Skin epidermis (tissue), 12 donors: ENCODE measurements around the gene DDX28.
"Not testable (repeated sequence)": the region's sequence is repeated elsewhere in the genome, so short reads cannot be mapped to it uniquely, and the experiment has no call there.

Experiments used
- H3K27ac ChIP-seq, 21 experiments: fragments of 200-600 bp; sonication (generic) in 11 of 21; one replicate each; pipeline ENCODE4 v1.5.0; 2020; ENCODE audit warnings: mild to moderate bottlenecking in 3 of 21, inconsistent platforms in 2 of 21, moderate library complexity in 2 of 21
- H3K4me3 ChIP-seq, 7 experiments: fragments of 200-600 bp; sonication (generic) in 2 of 7; one replicate each; pipeline ENCODE4 v1.5.0; 2020; ENCODE audit warnings: inconsistent platforms in 2 of 7, mild to moderate bottlenecking in 2 of 7, moderate library complexity in 1 of 7

Gene DDX28

DNA sequence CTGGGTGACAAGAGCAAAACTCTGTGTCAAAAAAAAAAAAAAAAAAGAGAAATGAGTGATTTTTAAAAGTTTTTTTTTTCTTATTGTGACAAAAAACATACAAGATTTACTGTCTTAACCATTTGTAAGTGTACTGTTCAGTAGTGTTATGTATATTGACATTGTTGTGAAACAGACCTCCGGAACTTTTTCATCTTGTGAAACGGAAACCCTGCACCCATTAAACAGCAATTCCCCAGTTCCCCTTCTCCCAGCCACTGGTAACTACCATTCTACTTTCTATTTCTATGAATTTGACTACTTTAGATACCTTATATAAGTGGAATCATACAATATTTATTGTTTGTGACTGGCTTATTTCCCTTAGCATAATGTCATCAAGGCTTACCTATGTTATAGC is 18.8 kb upstream of the DDX28 start:
- H3K4me3 ChIP-seq = no peak overlapping the region
- H3K27ac ChIP-seq = no peak overlapping the region

DNA sequence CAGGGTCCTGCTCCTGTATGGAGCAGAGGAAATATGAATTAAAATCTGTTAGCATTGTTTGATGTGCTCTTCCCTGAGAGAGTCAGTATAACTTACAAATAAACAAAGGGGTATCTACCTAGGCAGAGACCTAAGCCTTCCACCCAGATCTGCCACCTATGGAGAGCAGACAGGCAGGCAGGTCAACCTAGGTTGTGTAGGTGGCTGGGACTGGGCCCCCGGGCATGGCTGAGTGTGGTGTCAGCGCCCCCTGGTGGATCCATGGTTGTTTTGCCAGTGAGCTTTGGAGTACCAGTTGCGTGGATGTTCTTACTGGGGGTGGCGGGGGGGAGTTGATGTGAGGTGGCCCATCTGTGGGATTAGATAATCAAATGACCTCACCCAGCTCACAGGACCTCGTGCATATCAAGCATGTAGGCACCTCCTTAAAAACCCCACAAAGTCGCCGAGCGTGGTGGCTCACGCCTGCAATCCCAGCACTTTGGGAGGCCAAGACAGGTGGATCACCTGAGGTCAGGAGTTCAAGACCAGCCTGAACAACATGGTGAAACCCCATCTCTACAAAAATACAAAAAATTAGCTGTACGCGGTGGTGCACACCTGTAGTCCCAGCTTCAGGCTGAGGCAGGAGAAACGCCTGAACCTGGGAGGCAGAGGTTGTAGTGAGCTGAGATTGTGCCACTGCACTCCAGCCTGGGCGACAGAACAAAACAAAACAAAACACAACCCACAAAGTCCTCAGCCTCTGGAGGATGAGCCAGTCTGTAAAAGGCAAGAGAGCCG is 17.7 kb upstream of the DDX28 start:
- H3K27ac ChIP-seq = peak overlapping the region in 4 of 21 experiments; percentile 8 to 62 (median 36)
- H3K4me3 ChIP-seq = no peak overlapping the region

DNA sequence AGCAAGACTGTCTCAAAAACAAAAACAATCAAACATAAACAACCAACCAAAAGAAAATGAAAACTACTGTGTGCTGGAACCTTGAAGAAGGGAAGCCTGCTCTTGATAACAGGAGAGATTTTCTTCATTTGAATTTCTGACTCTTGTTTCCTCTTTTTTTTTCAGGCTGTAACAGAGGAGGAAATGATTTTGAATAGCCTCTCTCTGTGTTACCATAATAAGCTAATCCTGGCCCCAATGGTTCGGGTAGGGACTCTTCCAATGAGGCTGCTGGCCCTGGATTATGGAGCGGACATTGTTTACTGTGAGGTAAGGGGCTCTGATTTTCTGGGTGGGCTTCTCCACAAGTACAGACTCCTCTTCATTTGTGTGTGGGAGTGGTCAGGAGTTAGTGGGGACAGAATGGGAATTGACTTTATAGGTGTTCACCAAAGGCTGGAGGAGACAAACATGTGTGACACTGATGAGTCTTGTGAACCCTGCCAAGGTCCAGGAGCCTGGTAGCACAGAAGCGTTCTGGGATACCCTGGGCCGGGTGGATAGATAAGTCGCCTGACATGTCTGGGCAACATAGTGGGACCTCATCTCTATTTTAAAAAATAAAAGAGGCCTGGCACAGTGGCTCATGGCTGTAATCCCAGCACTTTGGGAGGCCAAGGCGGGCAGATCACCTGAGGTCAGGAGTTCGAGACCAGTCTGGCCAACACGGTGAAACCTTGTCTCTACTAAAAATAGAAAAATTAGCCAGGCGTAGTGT is 15.0 kb upstream of the DDX28 start:
- Histone ChIP-seq H3K27ac (peak overlapping the region in 4 of 21 experiments; percentile 19 to 59 (median 42)), H3K4me3 (no peak overlapping the region)

DNA sequence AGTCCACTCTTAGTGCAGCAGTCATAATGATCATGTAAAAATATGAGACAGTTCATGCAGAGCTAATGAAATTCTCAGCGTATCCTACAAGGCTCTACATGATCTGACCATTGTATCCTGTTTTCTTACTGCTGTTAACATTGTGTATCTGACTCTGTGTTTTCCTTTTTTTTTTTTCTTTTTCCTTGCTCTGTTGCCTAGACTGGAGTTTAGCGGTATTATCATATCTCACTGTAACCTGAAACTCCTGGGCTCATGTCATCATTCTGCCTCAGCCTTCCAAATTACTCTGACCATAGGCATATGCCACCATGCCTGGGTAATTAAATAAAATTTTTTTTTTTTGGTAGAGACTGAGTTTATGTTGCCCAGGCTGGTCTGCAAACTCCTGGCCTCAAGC is 12.2 kb upstream of the DDX28 start:
- H3K4me3 ChIP-seq = no peak overlapping the region
- H3K27ac ChIP-seq = no peak overlapping the region

DNA sequence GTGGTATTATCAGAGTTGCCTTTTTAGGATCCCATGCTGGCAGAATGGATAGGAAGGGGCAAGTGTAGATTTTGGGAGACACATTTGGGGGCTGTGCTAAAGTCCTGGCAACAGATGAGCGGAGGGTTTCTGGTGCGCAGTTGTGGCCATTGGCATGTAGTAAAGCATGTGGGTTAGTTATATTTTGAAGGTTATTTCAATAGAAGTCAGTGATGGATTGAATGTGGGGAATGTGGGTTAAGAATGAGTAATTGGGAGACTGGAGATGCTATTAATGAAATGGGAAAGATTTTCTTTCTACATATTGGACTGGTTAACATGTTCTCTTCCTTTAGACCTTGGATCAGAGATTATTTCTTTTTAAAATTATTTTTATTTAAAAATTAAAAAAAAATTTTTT is 10.1 kb upstream of the DDX28 start:
- no peak overlapping the region for H3K27ac ChIP-seq
- no peak overlapping the region for H3K4me3 ChIP-seq

DNA sequence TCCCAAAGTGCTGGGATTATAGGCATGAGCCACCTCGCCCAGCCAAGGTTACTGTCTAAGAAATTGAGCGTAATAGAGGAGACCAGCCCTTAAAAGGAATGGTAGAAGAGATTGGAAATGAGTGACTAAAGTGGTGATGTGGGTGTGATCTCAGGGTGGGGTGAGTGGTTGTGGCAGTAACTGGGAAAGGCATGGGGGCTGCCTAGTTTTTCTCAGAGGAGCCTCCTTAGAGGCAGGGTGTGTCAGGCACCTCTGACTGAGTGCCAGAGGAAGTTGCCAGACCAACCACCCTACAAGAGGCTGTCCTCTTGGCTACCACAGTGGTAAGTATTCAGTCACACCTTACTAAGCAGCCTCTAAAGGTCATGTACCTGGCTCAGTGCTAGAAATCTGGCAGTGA is 8.9 kb upstream of the DDX28 start:
- peak overlapping the region in 3 of 21 experiments; percentile 5 to 10 (median 9) for H3K27ac ChIP-seq
- H3K4me3 ChIP-seq = no peak overlapping the region

DNA sequence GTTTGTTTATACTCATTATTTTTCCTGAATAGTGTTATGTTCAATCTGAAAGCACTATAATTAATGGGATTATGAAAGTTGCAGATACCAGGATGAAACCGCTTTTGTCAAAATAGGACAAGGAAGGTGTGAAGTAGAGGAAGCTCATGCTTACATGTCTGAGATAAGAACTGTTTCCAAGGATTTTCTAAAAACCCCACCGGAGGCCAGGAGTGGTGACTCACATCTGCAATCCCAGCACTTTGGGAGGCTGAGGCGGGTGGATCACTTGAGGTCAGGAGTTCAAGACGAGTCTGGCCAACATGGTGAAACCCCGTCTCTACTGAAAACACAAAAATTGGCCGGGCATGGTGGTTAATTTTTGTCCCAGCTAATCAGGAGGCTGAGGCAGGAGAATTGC is 7.1 kb upstream of the DDX28 start:
- not testable (repeated sequence) for H3K4me3 ChIP-seq, H3K27ac ChIP-seq

DNA sequence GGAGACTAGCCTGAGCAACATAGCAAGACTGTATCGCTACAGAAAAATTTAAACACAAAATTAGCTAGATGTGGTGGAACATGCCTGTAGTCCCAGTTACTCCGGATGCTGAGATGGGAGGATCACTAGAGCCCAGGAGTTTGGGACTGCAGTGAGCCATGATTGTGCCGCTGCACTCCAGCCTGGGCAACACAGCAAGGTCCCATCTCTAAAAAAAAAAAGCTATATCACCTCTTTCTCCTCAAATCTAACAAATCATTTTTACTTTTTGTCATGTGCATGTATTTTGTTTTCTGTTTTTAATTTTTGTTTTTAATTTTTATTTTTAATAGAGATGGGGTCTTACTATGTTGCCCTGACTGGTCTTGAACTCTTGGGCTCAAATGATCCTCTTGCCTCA is 6.0 kb upstream of the DDX28 start:
- Histone ChIP-seq H3K27ac (no peak overlapping the region), H3K4me3 (no peak overlapping the region)

DNA sequence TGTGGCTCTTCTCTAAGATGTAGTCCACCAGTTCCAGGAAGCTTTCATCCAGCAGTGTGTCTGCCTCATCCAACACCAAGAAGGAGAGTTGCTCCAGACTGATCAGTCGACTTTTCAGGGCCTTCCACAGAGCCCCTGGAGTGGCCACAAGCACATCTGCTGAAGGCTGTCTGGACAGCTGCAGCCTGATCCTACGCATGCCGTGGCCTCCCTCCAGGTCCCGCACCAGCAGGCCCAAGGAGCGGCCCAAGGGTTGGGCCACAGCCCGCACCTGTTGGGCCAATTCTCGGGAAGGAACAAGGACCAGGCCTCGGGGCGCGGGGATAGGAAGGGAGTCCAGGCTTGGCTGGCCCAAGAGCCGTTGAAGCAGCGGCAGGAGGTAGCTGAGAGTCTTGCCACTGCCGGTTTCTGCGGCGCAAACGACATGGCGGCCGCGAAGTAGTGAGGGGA is 729 bp downstream of the DDX28 start:
- Histone ChIP-seq H3K27ac (peak overlapping the region in 20 of 21 experiments; percentile 78 to 98 (median 92)), H3K4me3 (peak overlapping the region; percentile 74 to 96 (median 85))

DNA sequence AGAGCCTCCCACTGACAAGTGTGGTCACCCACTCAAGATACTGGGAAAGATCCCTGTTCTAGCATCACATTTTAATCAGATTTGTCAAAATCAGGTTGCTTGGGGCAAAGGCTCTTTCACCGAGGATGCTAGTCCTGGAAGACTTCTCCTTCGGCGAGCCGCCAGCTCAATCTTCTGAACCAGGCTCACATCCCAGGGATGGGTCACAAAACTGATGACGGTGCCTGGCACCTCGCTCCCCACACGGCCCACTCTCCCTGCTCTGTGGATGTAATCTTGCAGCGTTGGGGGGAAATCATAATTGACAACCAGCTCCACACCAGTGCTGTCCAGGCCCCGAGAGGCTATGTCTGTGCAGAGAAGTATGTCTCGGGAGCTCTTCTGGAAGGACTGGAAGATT is 1.5 kb downstream of the DDX28 start:
- no peak overlapping the region for H3K27ac ChIP-seq
- peak overlapping the region in 5 of 7 experiments; percentile 74 to 89 (median 85) for H3K4me3 ChIP-seq

DNA sequence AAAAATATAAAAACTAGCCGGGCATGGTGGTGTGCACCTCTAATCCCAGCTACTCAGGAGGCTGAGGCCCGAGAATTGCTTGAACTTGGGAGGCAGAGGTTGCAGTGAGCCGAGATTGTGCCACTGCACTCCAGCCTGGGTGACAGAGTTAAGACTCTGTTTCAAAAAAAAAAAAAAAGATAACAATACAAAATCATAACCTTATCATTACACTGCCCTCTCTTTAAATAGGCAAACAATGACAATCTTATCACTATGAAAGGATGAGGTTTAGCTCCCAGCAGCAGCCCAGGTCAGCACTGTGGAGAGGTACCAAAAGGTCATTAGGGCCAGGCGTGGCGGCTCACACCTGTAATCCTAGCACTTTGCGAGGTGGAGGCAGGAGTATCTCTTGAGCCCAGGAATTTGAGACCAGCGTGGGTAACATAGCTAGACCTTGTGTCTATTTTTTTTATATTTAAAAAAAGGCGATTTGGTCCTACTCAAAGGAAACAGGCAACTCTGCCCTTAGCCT is 3.8 kb downstream of the DDX28 start:
- no peak overlapping the region for H3K27ac ChIP-seq
- no peak overlapping the region for H3K4me3 ChIP-seq

DNA sequence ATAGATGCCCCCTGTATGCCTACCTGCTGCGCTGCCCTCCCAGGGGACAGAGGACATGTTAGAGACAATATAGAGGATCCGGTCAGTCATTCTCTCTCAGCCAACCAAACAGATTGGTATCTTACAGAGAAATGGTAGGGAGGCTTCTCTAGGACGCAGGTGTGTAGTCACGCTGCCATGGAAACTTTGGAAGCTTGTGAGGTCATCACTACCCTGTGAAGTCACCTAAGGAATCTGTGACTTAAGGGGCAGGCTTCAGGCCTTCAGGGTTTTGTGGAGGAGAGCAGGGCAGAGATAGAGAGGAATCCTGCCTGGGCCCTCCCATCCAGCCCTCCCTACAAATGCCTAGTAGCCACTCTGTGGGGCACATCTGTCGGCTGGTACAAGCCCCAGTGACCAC is 7.4 kb downstream of the DDX28 start, which contains the start of gene DPEP2NB:
DPEP2NB (minus strand) TSS at position 231 of the 400 bp plus-strand sequence; CDS start at position 90, 141 bp downstream.
- Histone ChIP-seq H3K27ac (no peak within 1 kb of the TSS), H3K4me3 (no peak within 1 kb of the TSS)

DNA sequence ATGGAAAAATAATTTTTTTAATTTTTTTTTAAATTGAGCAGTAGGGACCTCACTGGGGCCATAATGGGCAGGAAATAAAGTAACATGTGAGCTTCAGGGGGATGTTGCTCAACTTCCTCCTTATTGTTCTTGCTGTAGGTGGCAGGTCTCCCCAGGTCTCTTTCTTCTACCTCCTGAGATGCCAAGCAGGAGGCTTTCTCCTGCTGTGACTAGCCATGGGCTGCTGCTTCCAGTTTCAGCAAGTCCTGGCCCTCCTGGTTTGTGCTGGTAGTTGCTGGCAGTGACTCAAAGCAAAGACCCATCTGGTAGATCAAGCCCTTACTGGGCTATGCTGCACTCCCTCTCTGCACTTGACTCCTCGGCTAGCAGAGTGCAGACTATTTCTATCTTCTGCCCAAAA is 9.6 kb downstream of the DDX28 start:
- H3K27ac ChIP-seq = peak overlapping the region in 15 of 21 experiments; percentile 1 to 67 (median 39)

DNA sequence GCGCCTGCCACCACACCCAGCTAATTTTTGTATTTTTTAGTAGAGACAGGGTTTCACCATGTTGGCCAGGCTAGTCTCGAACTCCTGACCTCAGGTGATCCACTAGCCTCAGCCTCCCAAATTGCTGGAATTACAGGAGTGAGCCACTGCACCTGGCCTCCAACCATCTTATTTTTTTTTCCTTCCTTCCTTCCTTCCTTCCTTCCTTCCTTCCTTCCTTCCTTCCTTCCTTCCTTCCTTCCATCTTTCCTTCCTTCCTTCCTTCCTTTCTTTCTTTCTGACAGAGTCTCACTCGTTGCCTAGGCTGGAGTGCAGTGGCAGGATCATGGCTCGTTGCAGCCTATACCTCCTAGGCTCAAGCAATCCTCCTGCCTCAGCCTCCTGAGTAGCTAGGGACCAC is 13.2 kb downstream of the DDX28 start:
- H3K27ac ChIP-seq, H3K4me3 ChIP-seq: not testable (repeated sequence)

More for the DNA sequence above, 9.6 kb downstream of the DDX28 start:
- H3K4me3 ChIP-seq = no peak overlapping the region

DNA sequence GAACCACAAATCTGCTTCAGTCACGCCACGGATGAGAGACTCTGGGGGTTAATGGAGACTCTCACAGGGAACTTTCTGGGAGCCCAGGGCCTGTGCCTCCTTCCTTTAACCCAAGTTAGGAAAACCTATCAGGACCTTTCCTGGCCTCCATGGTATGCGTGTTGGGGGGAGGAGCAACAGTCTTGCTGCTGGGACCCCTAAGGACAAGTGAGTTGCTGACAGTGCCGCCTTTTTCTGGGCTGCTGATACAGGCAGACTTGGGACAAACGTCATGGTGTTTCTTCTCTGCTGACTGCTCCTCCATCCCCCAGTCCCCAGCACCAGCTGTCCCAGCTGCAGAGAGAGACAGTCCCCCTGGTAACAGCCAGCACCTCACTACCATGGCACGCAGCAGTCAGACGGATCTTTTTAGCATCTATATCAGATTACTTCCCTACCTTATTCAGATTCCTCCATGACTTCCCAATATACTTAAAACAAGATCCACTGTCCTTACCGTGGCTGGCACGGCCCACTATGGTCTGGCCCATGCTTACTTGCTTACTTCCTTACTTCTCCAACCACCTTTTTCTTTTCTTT is 13.8 kb downstream of the DDX28 start:
- Histone ChIP-seq H3K4me3 (no peak overlapping the region), H3K27ac (no peak overlapping the region)

DNA sequence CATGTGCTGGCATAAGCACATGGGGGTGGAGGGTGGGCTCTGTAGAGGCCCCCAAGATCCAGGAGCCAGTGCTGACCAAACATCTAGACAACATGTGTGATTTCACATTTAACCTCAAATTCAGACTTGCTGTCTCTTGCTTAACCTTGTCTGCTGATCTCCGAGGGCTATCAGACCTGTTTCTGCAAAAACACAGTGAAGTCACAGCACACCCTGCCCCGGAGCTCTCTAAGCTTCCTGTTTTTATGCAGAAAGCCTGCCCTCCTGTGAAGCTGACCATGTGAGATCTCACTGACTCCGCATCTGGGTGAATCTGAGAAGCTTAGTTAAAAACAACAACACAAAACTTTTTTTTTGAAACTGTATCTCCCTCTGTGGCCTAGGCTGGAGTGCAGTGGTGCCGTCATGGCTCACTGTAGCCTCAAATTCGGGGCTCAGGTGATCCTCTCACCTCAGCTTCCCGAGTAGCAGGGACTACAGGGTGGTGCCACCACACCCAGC is 17.2 kb downstream of the DDX28 start:
- Histone ChIP-seq H3K27ac (peak overlapping the region; percentile 46 to 97 (median 85)), H3K4me3 (no peak overlapping the region)

DNA sequence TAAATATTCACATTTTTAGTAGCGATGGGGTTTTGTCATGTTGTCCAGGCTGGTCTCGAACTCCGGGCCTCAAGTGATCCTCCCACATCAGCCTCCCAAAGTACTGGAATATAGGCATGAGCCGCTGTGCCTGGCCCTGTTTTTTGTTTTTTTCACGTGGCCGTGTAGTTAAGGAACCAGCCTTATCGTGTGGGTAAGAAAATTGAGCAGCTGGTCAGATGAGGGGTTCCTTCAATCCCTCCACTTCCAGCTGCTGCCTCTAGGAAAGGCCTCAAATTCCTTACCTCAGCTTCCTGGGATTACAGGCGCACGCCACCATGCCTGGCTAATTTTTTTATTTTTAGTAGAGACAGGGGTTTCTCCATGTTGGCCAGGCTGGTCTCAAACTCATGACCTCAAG is 17.8 kb downstream of the DDX28 start:
- no peak overlapping the region for H3K4me3 ChIP-seq
- peak overlapping the region; percentile 46 to 97 (median 85) for H3K27ac ChIP-seq

DNA sequence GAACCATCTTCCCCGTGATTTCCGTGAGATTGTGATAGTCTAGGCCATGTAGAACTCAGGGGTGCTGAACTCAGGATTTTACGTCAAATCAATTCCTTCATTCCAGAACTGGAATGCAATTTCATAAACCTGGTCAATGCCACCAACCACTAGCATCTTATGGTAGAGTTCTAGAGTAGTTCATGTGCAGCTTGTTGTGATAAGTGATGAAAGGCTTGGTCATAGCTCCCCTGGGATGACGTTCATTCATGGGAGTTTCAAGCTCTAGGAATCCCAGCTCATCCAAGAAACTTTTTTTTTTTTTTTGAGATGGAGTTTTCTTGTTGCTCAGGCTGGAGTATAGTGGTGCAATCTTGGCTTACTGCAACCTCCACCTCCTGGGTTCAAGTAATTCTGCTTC is 20.0 kb downstream of the DDX28 start:
- Histone ChIP-seq H3K4me3 (no peak overlapping the region), H3K27ac (peak overlapping the region in 1 of 21 experiments; percentile 0)

DNA sequence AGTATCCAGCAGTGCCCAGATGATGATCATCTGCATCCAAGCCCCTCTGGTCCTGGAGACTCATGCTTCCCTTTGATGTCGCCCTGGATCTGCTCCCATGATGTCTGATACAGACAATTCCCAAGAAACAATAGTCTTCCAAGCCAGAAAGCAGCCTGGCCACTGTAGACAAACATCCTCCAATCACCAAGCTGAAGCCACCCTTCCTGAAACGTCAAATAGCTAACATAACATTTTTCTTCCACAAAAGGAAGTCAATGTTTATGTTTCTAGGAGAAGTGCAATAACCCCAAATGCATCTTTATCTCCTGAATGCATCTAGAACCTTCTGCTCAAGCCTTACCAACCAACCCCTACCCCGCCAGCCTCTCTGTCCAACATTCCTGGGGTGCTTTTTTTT is 22.6 kb downstream of the DDX28 start:
- Histone ChIP-seq H3K4me3 (peak overlapping the region in 1 of 7 experiments; percentile 1), H3K27ac (peak overlapping the region in 14 of 21 experiments; percentile 19 to 93 (median 76))

DNA sequence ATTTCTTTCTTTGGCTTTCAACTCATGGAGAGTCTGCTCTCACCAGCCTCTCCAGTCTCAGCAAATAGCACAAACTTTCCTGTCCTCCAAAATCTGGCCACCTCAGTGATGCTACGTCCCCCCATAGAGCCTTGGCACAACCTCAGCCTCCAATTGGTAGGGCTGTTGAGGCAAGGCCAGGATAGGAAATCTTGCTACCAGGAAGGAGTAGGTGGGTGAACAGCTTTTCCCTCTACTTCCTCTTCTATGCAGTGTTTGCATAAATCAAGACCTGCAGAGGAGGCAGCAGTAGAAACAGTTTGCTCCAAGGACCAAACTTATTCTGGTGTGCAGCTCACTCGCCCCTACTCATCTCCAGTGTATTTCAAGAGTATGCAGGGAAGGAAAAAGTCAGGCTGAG is 23.0 kb downstream of the DDX28 start:
- Histone ChIP-seq H3K4me3 (peak overlapping the region in 1 of 7 experiments; percentile 1), H3K27ac (peak overlapping the region in 17 of 21 experiments; percentile 9 to 93 (median 72))
